ENCODE measurements around the gene GDF11. TPM values are rescaled to one million over a fixed set of nuclear protein-coding genes. Genes with fewer than 3 reads are reported as not detected.
"Not testable (repeated sequence)": the region's sequence is repeated elsewhere in the genome, so short reads cannot be mapped to it uniquely, and the experiment has no call there.

The GDF11 gene
- polyA plus RNA-seq, 1 of the 3 experiments (the other 2 are of a cell fraction): 9.4 TPM

GRCh38 chr12:55757701-55758100 lies 14.8 kb downstream of the GDF11 start:
- peaks cover 63 to 79% of the 10 kb centered on the region in 2 experiments for H3K36me3 ChIP-seq (replicated peaks in 1 of 2; ENCODE audit: control insufficient read depth in 1 of 2, insufficient read depth in 2 of 2, low read length in 1 of 2)
- no peaks in the 10 kb centered on the region for H3K9me2 ChIP-seq
- H3K9me3 ChIP-seq: no peaks in the 10 kb centered on the region
- no peak overlapping the region for H3K9ac ChIP-seq
- DNase-seq: no peak
- H3K79me2 ChIP-seq (ENCODE audit: insufficient read depth): peaks cover 5% of the 10 kb centered on the region; the same call in 1 of the 2 replicates
- no peak overlapping the region for H3K4me3 ChIP-seq (ENCODE audit: low read depth in 2 of 2, low read length in 1 of 2)
- CTCF ChIA-PET: interaction anchor here (0.7 to 2.5 kb wide), 8 partner anchors 8 to 173 kb away, joined by 3 to 13 read pairs (median 4); partner anchors contain the start of genes DGKA and RDH5
- no peak overlapping the region for H2AFZ ChIP-seq (ENCODE audit: low read depth)
- peaks cover 26% of the 10 kb centered on the region for H3F3A ChIP-seq (replicated peaks; ENCODE audit: insufficient read depth)
- H3K27ac ChIP-seq (ENCODE audit: low read depth in 2 of 2, low read length in 1 of 2): no peak overlapping the region
- H3K27me3 ChIP-seq (ENCODE audit: insufficient read depth): no peaks in the 10 kb centered on the region
- no peak overlapping the region for H3K4me2 ChIP-seq
- WGBS (ENCODE audit: low lambda C conversion rate): 82% methylated on average over 2 of the region's 2 CpGs
- TF ChIP-seq CTCF (IDR thresholded peaks at IDR 0.05) (no peak), MXI1 (IDR thresholded peaks at IDR 0.05; ENCODE audit: low read depth, low read length) (no peak), NFIC (IDR thresholded peaks at IDR 0.05; ENCODE audit: borderline replicate concordance) (no peak), EP300 (IDR thresholded peaks at IDR 0.05; ENCODE audit: borderline replicate concordance in 1 of 2, low read depth in 1 of 2, low read length in 1 of 2) (no peak), TCF12 (IDR thresholded peaks at IDR 0.05) (no peak), SIN3A (IDR thresholded peaks at IDR 0.05; ENCODE audit: borderline replicate concordance, low read depth, low read length) (no peak), POLR2AphosphoS5 (IDR thresholded peaks at IDR 0.05; ENCODE audit: low read depth, low read length) (no peak), IRF3 (IDR thresholded peaks at IDR 0.05; ENCODE audit: low read depth, low read length) (no peak), NRF1 (IDR thresholded peaks at IDR 0.05; ENCODE audit: low read depth, low read length) (no peak), FOXM1 (IDR thresholded peaks at IDR 0.05; ENCODE audit: low read depth) (no peak), GABPA (IDR thresholded peaks at IDR 0.05; ENCODE audit: low read depth) (no peak), EZH2phosphoT487 (IDR thresholded peaks at IDR 0.05; ENCODE audit: borderline replicate concordance, low read depth) (no peak), MEF2A (IDR thresholded peaks at IDR 0.05; ENCODE audit: borderline replicate concordance, low read depth) (no peak), ZBTB33 (IDR thresholded peaks at IDR 0.05; ENCODE audit: borderline replicate concordance, low read depth) (no peak), FOXJ3 (CRISPR knock-in tag; IDR thresholded peaks at IDR 0.05) (no peak), GATA2 (CRISPR knock-in tag; IDR thresholded peaks at IDR 0.05) (no peak), RAD21 (IDR thresholded peaks at IDR 0.05; ENCODE audit: low read length) (no peak), PBX3 (IDR thresholded peaks at IDR 0.05) (no peak), FOSL2 (IDR thresholded peaks at IDR 0.05; ENCODE audit: borderline replicate concordance, low read depth) (no peak), ELF1 (IDR thresholded peaks at IDR 0.05) (no peak)
- no peaks in the 10 kb centered on the region for H4K20me1 ChIP-seq (ENCODE audit: insufficient read depth)
- POLR2A ChIA-PET: no interaction called here
- H3K4me1 ChIP-seq (ENCODE audit: control insufficient read depth in 1 of 2, insufficient read depth in 2 of 2, low read depth in 1 of 2, low read length in 1 of 2): no peaks in the 10 kb centered on the region

GRCh38 chr12:55758575-55758974 lies 15.7 kb downstream of the GDF11 start:
- WGBS (ENCODE audit: low lambda C conversion rate): 100% methylated on average over 4 of the region's 4 CpGs
- H3K4me1 ChIP-seq (ENCODE audit: control insufficient read depth in 1 of 2, insufficient read depth in 2 of 2, low read depth in 1 of 2, low read length in 1 of 2); H4K20me1 ChIP-seq (ENCODE audit: insufficient read depth); DNase-seq; POLR2A ChIA-PET; H3K27ac ChIP-seq (ENCODE audit: low read depth in 2 of 2, low read length in 1 of 2); H3K9ac ChIP-seq; H3K27me3 ChIP-seq (ENCODE audit: insufficient read depth); H3K4me2 ChIP-seq; H3K79me2 ChIP-seq (ENCODE audit: insufficient read depth); H3K4me3 ChIP-seq (ENCODE audit: low read depth in 2 of 2, low read length in 1 of 2); H3K9me2 ChIP-seq; H2AFZ ChIP-seq (ENCODE audit: low read depth); H3K9me3 ChIP-seq: not testable (repeated sequence)
- Histone ChIP-seq H3K36me3 (replicated peaks in 1 of 2; ENCODE audit: control insufficient read depth in 1 of 2, insufficient read depth in 2 of 2, low read length in 1 of 2) (peaks cover 62 to 78% of the 10 kb centered on the region in 2 experiments), H3F3A (replicated peaks; ENCODE audit: insufficient read depth) (peaks cover 26% of the 10 kb centered on the region)
- CTCF ChIA-PET: interaction anchor here (1.1 to 2.5 kb wide), 3 partner anchors 20 to 40 kb away, joined by 3 to 13 read pairs (median 7); no protein-coding TSS in a partner anchor

Data from SK-N-SH (cell line).